ENCODE results near the gene UBL7. TPM values are rescaled to one million over a fixed set of nuclear protein-coding genes. Genes with fewer than 3 reads are reported as not detected.

Gene UBL7
- total RNA-seq, 1 donor from 2014 or later = 57.0 TPM

DNA sequence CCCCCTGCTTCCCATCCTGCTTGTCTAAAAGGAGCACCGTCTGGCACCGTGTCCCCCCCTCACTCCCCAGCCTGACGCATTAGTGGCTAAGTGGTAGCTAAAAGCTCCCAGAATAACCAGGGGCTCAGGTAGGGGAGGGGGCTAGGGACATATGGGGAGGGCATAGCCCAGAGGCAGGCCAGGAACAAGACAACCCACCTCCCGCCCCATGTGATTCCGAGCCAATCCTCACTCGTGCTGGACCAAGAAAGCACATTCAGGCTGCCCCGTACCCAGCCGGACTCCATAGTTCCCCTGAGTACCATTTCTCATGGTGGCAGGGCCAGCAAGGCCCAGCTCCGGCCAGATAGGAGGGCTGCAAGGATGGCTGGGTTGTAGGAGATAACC lies 38.7 kb downstream of the UBL7 start:
- Mint-ChIP-seq H3K9me3 (no peaks in the 10 kb centered on the region), H3K4me1 (ENCODE audit: unreplicated experiment) (peaks cover 34% of the 10 kb centered on the region), H3K36me3 (no peaks in the 10 kb centered on the region), H3K27me3 (no peaks in the 10 kb centered on the region), H3K4me3 (no peak overlapping the region), H3K27ac (no peak overlapping the region)
- no peak for DNase-seq (ENCODE audit: extremely low spot score, unreplicated experiment)
- TF ChIP-seq, protein P1, sequence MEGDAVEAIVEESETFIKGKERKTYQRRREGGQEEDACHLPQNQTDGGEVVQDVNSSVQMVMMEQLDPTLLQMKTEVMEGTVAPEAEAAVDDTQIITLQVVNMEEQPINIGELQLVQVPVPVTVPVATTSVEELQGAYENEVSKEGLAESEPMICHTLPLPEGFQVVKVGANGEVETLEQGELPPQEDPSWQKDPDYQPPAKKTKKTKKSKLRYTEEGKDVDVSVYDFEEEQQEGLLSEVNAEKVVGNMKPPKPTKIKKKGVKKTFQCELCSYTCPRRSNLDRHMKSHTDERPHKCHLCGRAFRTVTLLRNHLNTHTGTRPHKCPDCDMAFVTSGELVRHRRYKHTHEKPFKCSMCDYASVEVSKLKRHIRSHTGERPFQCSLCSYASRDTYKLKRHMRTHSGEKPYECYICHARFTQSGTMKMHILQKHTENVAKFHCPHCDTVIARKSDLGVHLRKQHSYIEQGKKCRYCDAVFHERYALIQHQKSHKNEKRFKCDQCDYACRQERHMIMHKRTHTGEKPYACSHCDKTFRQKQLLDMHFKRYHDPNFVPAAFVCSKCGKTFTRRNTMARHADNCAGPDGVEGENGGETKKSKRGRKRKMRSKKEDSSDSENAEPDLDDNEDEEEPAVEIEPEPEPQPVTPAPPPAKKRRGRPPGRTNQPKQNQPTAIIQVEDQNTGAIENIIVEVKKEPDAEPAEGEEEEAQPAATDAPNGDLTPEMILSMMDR (conservative IDR thresholded peaks at IDR 0.05) = no peak

DNA sequence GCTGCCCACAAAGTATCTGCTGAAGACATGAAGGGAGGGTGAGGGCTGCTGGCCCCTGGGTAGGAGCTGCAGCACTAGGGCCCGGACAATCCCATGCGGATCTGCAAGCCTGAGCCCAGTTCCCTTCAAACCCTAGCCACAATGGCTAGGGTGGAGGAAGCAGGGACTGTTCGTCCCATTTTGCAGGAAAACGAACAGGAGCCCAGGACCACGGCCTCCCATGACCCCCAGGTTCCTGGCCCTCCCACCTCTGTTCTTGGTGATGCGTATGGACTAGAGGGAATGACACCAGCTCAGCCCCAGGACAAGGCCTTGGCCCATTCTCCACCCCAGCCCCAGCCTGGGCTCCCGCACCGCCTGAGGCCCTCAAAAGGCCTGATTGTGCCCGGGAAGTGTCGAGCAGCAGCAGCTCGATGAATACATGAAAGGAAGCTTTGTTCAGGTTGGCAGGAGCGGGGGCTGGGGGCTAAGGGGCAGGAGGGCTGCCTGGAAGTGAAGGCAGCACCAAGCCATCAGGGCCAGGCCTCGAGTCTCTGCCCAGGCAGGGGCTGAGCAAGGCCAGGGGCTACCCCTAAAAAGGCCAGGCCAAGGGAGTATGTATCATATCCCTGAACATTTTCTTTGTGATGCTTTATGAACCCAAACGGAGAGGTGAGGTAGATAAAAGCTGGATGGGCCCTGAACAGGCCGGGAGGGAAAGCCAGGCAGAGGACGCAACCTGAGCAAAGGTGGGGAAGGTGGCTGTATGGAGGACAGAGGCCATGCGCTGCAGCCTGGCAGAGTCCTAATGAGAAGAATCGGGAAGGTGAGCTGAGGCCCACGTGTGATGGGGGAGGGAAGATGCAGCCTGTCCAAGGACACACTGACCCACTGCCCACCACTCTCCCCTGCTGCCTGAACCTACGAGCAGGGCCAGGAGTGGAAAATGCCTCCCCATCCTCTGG lies 39.4 kb downstream of the UBL7 start:
- Mint-ChIP-seq H3K27me3 (no peaks in the 10 kb centered on the region), H3K36me3 (no peaks in the 10 kb centered on the region), H3K4me1 (ENCODE audit: unreplicated experiment) (peaks cover 35% of the 10 kb centered on the region), H3K9me3 (no peaks in the 10 kb centered on the region), H3K27ac (peak overlapping the region; percentile 17), H3K4me3 (no peak overlapping the region)
- TF ChIP-seq, protein P1 (conservative IDR thresholded peaks at IDR 0.05) = no peak
- DNase-seq (ENCODE audit: extremely low spot score, unreplicated experiment) = no peak

DNA sequence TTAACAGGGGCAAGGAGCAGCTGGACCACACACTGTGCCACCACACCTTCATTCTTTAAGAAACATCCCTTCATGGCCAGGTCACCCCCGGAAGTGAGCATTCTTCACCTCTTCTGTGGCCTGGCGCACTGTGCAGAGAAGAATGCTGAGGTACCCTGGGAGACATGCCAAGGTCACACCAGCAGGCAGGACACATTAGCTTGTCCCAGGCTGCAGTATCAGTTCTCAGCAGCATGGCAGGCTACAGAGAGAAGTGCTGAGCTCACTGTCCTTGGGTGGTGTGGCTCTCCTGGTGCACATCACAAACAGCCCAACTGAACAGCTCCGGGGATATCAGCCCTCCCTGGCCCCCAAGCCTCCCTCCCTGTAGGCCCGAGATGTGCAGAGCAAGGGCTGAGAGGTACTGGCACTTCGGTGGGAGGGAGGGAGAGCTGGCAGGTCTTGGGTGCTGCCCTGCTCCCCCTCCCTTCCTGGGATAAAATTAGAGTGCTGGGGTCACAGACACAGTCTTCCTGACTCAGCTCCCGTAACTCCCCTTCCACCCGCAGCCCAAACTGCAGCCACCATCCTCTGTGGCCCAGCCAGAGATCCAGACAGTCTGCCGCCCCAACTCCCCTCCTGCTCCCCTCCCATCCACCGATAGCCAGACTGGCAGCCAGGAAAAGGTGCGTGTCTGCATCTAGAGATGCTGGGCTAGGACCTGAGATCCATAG lies 40.6 kb downstream of the UBL7 start:
- Mint-ChIP-seq H3K27ac (peak overlapping the region; percentile 54), H3K4me1 (ENCODE audit: unreplicated experiment) (peaks cover 40% of the 10 kb centered on the region), H3K4me3 (peak overlapping the region; percentile 44), H3K27me3 (no peaks in the 10 kb centered on the region), H3K9me3 (no peaks in the 10 kb centered on the region), H3K36me3 (peaks cover 5% of the 10 kb centered on the region)
- TF ChIP-seq, protein P1 (conservative IDR thresholded peaks at IDR 0.05) = no peak
- DNase-seq (ENCODE audit: extremely low spot score, unreplicated experiment) = no peak

DNA sequence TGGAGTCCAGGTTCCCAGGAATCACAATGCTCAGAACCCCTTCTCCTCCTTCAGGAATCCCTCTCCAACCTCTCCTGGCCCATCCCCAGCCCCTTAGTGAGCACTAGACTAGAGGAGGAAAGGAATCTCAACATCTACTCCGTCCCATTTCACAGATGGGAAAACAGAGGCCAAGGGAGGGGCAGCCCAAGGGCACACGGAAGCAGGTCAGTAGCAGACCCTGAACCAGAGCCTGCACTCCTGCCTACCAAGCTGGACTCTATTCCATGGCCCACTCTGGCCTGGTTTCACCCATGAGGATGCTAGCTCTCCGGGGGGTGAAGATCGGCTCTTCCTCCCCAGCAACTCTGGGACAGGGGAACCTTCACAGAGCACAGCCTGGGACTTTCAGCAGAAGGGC lies 41.5 kb downstream of the UBL7 start:
- no peak overlapping the region for H3K27ac Mint-ChIP-seq
- H3K27me3 Mint-ChIP-seq = no peaks in the 10 kb centered on the region
- peaks cover 5% of the 10 kb centered on the region for H3K36me3 Mint-ChIP-seq
- peaks cover 40% of the 10 kb centered on the region for H3K4me1 Mint-ChIP-seq (ENCODE audit: unreplicated experiment)
- H3K9me3 Mint-ChIP-seq = no peaks in the 10 kb centered on the region
- TF ChIP-seq, protein P1 (conservative IDR thresholded peaks at IDR 0.05) = no peak
- DNase-seq (ENCODE audit: extremely low spot score, unreplicated experiment) = no peak
- H3K4me3 Mint-ChIP-seq = no peak overlapping the region

DNA sequence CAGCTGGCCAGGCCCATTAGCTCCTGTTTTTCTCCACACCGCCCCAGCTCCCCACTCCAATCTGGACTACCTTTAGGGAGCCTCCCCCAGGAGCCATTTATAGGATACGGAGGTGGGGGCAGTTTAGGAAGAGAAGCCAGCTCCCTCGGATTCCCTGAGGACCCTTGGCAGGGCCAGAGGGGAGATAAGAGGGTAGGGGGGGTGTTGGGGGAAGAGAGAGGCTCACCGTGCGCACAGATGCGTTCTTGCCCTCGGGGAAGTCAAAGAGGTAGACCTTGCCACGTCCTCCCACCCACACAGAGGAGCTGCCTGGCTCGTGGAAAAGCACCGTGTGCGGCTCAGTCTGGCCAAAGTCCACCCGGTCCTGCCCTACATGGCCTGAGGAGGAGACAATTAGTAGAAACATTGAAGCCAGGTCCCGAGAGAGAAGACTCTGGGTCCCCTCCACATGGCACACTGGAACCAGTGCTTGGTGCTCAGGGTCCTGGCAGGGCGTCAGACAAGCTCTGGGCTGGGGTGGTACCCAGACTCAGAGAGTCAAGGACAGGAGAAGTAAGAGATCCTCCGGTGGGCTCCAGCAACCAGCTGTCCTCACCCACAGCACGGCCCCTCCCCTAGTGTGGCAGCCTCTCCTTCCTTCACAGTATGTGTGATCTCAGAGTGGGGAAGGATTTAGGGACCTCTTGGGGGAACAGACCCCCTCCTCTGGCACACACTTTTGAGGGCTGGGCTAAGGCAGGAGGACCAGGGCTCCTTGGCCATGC lies 42.2 kb downstream of the UBL7 start:
- Mint-ChIP-seq H3K4me3 (no peak overlapping the region), H3K27ac (no peak overlapping the region), H3K9me3 (no peaks in the 10 kb centered on the region), H3K27me3 (no peaks in the 10 kb centered on the region), H3K4me1 (ENCODE audit: unreplicated experiment) (peaks cover 39% of the 10 kb centered on the region), H3K36me3 (peaks cover 9% of the 10 kb centered on the region)
- TF ChIP-seq, protein P1 (conservative IDR thresholded peaks at IDR 0.05) = no peak
- no peak for DNase-seq (ENCODE audit: extremely low spot score, unreplicated experiment)
